KMS-11 (cell line): ENCODE data around the gene FLYWCH1.

Experiments used
- H2AFZ ChIP-seq: fragments of 200-600 bp; sonication (generic); 2 replicates; pipeline ENCODE4 v1.6.1; 2016; ENCODE audit warnings: antibody characterized with exemption, mixed run types, low read depth
- H3K27ac ChIP-seq: fragments of 200-600 bp; sonication (generic); 2 replicates; pipeline ENCODE4 v1.6.1; 2016; ENCODE audit warnings: mild to moderate bottlenecking, mixed run types
- H3K27me3 ChIP-seq: fragments of 200-600 bp; sonication (generic); 2 replicates; pipeline ENCODE4 v1.6.1; 2017; ENCODE audit warnings: mild to moderate bottlenecking, low read depth, mixed run types, moderate library complexity; ENCODE audit not compliant: insufficient read depth
- H3K36me3 ChIP-seq: fragments of 200-600 bp; sonication (generic); 2 replicates; pipeline ENCODE4 v1.6.1; 2017; ENCODE audit warnings: mild to moderate bottlenecking, mixed run types; ENCODE audit not compliant: insufficient read depth
- H3K4me1 ChIP-seq: fragments of 200-600 bp; sonication (generic); 2 replicates; pipeline ENCODE4 v1.6.1; 2016; ENCODE audit warnings: mild to moderate bottlenecking, low read depth, mixed run types; ENCODE audit not compliant: poor library complexity, severe bottlenecking
- H3K4me2 ChIP-seq: fragments of 200-600 bp; sonication (generic); 2 replicates; pipeline ENCODE4 v1.7.0; 2016; ENCODE audit warnings: mild to moderate bottlenecking, mixed run types
- H3K4me3 ChIP-seq: fragments of 200-600 bp; sonication (generic); IDR thresholded peaks from 2 replicates; pipeline ENCODE4 v1.6.1; 2017; ENCODE audit warnings: low read depth, low read length, mixed read lengths; ENCODE audit not compliant: insufficient read depth
- H3K79me2 ChIP-seq: fragments of 200-600 bp; sonication (generic); 2 replicates; pipeline ENCODE4 v1.6.1; 2016; ENCODE audit warnings: low read depth, mixed run types; ENCODE audit not compliant: insufficient read depth
- H3K9ac ChIP-seq: fragments of 200-600 bp; sonication (generic); 2 replicates; pipeline ENCODE4 v1.6.1; 2016; ENCODE audit warnings: mild to moderate bottlenecking, mixed run types
- H4K20me1 ChIP-seq: fragments of 200-600 bp; sonication (generic); 2 replicates; pipeline ENCODE4 v1.6.1; 2016; ENCODE audit warnings: mild to moderate bottlenecking, mixed run types; ENCODE audit not compliant: insufficient read depth
- TF ChIP-seq, protein P1 (sequence below): fragments of 200-600 bp; sonication (generic); conservative IDR thresholded peaks from 2 replicates; pipeline ENCODE4 v1.6.1; 2017; ENCODE audit warnings: low read depth, mild to moderate bottlenecking, antibody characterized with exemption, low read length, moderate library complexity, mixed read lengths

The FLYWCH1 gene

DNA sequence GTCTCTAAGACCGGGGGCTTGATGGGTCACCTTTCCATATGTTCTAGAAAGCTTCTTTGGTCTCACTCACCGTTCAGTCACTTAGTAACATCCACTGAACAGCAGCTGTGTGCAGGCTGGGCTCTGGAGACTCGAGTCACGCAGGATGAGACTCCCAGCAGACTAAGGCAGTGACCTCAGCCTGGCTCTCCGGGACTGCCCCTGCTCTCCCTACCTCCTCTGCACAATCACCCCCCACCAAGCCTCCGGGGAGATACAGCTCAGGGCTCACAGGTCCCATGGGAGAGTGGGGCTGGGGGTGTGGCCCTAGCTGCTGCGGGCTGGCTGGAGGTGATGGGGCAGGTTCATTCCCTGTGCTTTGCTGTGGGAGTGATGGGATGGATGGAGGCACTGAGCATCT lies 14.6 kb upstream of the FLYWCH1 start:
- Histone ChIP-seq H3K36me3 (no peaks in the 10 kb centered on the region), H3K4me2 (no peak overlapping the region), H3K27ac (no peak overlapping the region), H3K9ac (no peak overlapping the region), H4K20me1 (no peaks in the 10 kb centered on the region), H3K79me2 (no peaks in the 10 kb centered on the region), H3K4me3 (no peak overlapping the region), H2AFZ (no peak overlapping the region), H3K27me3 (no peaks in the 10 kb centered on the region), H3K4me1 (no peaks in the 10 kb centered on the region)
- TF ChIP-seq, protein P1, sequence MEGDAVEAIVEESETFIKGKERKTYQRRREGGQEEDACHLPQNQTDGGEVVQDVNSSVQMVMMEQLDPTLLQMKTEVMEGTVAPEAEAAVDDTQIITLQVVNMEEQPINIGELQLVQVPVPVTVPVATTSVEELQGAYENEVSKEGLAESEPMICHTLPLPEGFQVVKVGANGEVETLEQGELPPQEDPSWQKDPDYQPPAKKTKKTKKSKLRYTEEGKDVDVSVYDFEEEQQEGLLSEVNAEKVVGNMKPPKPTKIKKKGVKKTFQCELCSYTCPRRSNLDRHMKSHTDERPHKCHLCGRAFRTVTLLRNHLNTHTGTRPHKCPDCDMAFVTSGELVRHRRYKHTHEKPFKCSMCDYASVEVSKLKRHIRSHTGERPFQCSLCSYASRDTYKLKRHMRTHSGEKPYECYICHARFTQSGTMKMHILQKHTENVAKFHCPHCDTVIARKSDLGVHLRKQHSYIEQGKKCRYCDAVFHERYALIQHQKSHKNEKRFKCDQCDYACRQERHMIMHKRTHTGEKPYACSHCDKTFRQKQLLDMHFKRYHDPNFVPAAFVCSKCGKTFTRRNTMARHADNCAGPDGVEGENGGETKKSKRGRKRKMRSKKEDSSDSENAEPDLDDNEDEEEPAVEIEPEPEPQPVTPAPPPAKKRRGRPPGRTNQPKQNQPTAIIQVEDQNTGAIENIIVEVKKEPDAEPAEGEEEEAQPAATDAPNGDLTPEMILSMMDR: no peak

DNA sequence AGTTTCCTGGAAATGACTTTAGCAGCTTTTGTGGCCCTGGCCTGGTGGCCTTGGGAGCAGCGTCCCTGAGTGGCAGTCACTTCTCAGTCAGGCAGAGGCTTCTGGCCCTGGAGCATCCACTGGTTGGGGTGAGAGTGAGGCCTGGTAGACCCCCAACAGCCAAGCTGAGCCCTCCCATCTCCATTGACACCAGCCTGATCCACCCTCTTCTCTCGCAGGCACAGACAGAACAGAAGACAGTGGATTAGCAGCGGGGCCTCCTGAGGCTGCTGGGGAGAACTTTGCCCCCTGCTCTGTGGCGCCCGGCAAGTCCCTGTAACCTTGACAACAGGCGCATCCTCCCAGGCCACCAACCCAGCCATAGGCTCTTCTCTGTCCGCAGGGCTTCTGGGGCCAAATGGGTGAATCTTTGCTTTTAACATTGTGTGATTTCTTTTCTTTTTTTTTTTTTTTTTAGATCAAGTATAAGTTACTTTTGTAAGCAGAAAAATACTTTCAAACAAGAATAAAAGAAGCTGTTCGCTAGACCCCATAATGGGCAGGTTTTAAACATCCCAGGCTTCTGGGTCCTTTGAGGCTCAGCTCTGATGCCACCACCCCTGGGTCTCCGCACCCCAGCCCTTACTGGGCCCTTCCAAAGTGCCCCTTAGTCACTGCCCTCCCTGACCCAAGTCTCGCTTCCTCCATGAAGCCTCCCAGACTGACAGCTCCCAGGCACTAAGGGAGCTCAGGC lies 12.7 kb upstream of the FLYWCH1 start:
- TF ChIP-seq, protein P1: no peak
- Histone ChIP-seq H3K4me2 (no peak overlapping the region), H3K36me3 (no peaks in the 10 kb centered on the region), H2AFZ (no peak overlapping the region), H3K4me1 (peaks cover 5% of the 10 kb centered on the region), H3K27me3 (no peaks in the 10 kb centered on the region), H3K27ac (no peak overlapping the region), H3K4me3 (no peak overlapping the region), H3K79me2 (no peaks in the 10 kb centered on the region), H3K9ac (no peak overlapping the region), H4K20me1 (no peaks in the 10 kb centered on the region)

DNA sequence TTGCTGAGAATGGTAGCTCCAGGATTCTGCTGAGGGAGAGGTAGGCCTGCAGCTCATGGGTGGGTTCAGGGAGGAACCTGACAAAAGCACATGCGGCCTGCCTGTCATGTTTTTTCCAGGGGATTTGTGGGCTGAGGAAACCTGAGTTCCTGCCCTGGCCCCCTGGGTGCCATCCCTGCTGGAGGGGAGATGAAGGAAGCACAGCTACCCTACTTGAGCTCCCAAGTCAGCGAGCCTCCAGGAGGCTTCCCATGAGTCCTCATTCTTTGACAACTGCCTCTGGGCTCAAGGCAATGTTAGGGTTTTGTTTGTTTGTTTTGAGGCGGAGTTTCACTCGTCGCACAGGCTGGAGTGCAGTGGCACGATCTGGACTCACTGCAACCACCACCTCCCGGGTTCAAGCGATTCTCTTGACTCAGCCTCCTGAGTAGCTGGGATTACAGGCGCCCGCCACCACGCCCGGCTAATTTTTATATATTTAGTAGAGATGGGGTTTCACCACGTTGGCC lies 12.1 kb upstream of the FLYWCH1 start:
- Histone ChIP-seq H3K36me3 (no peaks in the 10 kb centered on the region), H3K79me2 (no peaks in the 10 kb centered on the region), H3K9ac (no peak overlapping the region), H3K27me3 (no peaks in the 10 kb centered on the region), H3K27ac (no peak overlapping the region), H3K4me1 (peaks cover 6% of the 10 kb centered on the region), H3K4me3 (no peak overlapping the region), H3K4me2 (no peak overlapping the region), H2AFZ (no peak overlapping the region), H4K20me1 (no peaks in the 10 kb centered on the region)
- TF ChIP-seq, protein P1: no peak

DNA sequence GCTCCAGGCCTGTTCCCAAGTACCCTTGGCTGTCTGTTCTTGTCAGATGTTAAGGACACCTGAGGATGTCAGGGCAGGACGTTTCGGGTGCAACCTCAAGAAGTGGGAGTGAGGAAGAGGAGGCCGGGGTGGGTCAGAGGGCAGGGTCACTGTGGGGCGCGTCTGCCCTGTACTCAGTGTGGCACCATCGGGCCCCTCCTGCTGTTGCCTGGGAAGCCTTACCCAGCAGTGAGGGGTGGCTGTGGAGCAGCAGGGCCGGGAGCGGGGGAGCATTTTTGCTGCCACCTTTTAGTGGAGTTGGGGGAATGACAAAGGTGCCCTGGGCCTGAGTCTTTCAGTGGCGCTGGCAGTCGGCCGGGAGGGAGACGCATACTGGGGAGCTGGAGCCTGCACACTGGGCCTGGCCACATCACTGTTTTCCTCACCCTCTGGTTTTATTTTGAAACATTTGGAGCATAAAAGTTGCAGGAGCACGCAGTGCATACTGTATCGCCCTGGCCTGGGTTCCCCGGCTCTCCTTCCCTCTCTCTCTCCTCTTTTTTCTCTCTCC lies 11.1 kb upstream of the FLYWCH1 start:
- no peak overlapping the region for H3K9ac ChIP-seq
- H3K4me1 ChIP-seq: peaks cover 6% of the 10 kb centered on the region
- no peaks in the 10 kb centered on the region for H4K20me1 ChIP-seq
- H3K27ac ChIP-seq: no peak overlapping the region
- H3K4me2 ChIP-seq: no peak overlapping the region
- TF ChIP-seq, protein P1: no peak
- no peaks in the 10 kb centered on the region for H3K27me3 ChIP-seq
- H2AFZ ChIP-seq: no peak overlapping the region
- no peaks in the 10 kb centered on the region for H3K36me3 ChIP-seq
- H3K4me3 ChIP-seq: no peak overlapping the region
- no peaks in the 10 kb centered on the region for H3K79me2 ChIP-seq
